GM19240 (cell line): ENCODE data around the gene MAML2.

Experiments used
- DNase-seq: peaks from one replicate; pipeline ENCODE4 v3.0.0; 2011; ENCODE audit warnings: low spot score; ENCODE audit not compliant: insufficient read length

MAML2 gene

GRCh38 chr11:96342961-96343711 is at the start of gene MAML2:
MAML2 (minus strand) TSS chr11:96343195; CDS start chr11:96341895, 1,300 bp downstream.
- DNase-seq: peak; percentile 79

- DNase-seq: no peak
These were observed 48.8 kb upstream of the MAML2 start for GRCh38 chr11:96391698-96392307.

GRCh38 chr11:96390488-96390792 is 47.4 kb upstream of the MAML2 start:
- no peak for DNase-seq

GRCh38 chr11:96389720-96390487 is 46.9 kb upstream of the MAML2 start, which contains the start of the genes CCDC82 and JRKL:
CCDC82 (minus strand) TSS chr11:96389912; CDS start chr11:96384747, 5,165 bp downstream.
JRKL (plus strand) TSS chr11:96390013; CDS start chr11:96390650, 637 bp downstream.
- DNase-seq: peak; percentile 71

GRCh38 chr11:96388891-96389719 is 46.1 kb upstream of the MAML2 start:
- DNase-seq: peak; percentile 9

GRCh38 chr11:96385187-96385586 is 42.2 kb upstream of the MAML2 start:
- DNase-seq: no peak

- DNase-seq: no peak
These were observed 41.2 kb upstream of the MAML2 start for GRCh38 chr11:96384156-96384555.

GRCh38 chr11:96376796-96377195 is 33.8 kb upstream of the MAML2 start:
- DNase-seq: no peak

GRCh38 chr11:96373826-96374225 is 30.8 kb upstream of the MAML2 start:
- no peak for DNase-seq

GRCh38 chr11:96367342-96367741 is 24.3 kb upstream of the MAML2 start:
- DNase-seq: no peak

- no peak for DNase-seq
These were observed 23.0 kb upstream of the MAML2 start for GRCh38 chr11:96366024-96366423.

GRCh38 chr11:96365493-96365892 is 22.5 kb upstream of the MAML2 start:
- DNase-seq: no peak

GRCh38 chr11:96361778-96362177 is 18.8 kb upstream of the MAML2 start:
- no peak for DNase-seq

GRCh38 chr11:96358321-96358720 is 15.3 kb upstream of the MAML2 start:
- DNase-seq: no peak

- no peak for DNase-seq
These were observed 14.8 kb upstream of the MAML2 start for GRCh38 chr11:96357794-96358193.

- no peak for DNase-seq
These were observed 13.9 kb upstream of the MAML2 start for GRCh38 chr11:96356848-96357247.

- no peak for DNase-seq
These were observed 708 bp downstream of the MAML2 start for GRCh38 chr11:96342014-96342960.

- no peak for DNase-seq
These were observed 1.6 kb downstream of the MAML2 start for GRCh38 chr11:96341211-96342013.

GRCh38 chr11:96340555-96340885 is 2.5 kb downstream of the MAML2 start:
- no peak for DNase-seq
